Loucy (cell line): ENCODE data around the gene UNC13C.

ENCODE experiments used
- H2AFZ ChIP-seq: fragments of 200-600 bp; sonication (generic); 2 replicates; pipeline ENCODE4 v1.6.0; 2016; ENCODE audit warnings: antibody characterized with exemption, mild to moderate bottlenecking, low read length, moderate library complexity
- H3F3A ChIP-seq: fragments of 200-600 bp; 2 replicates; pipeline ENCODE4 v1.6.0; 2016; ENCODE audit warnings: antibody characterized with exemption, low read depth, mild to moderate bottlenecking
- H3K27me3 ChIP-seq: fragments of 200-600 bp; sonication (generic); 2 replicates; pipeline ENCODE4 v1.6.1; 2014; ENCODE audit warnings: low read length, mild to moderate bottlenecking; ENCODE audit not compliant: insufficient read depth, poor library complexity, severe bottlenecking
- H3K36me3 ChIP-seq: fragments of 200-600 bp; sonication (generic); 2 replicates; pipeline ENCODE4 v1.6.1; 2016; ENCODE audit warnings: low read length; ENCODE audit not compliant: insufficient read depth
- H3K4me1 ChIP-seq: fragments of 200-600 bp; sonication (generic); 2 replicates; pipeline ENCODE4 v1.5.1; 2014; ENCODE audit warnings: low read length, mild to moderate bottlenecking; ENCODE audit not compliant: insufficient read depth, poor library complexity, severe bottlenecking
- H3K4me2 ChIP-seq: fragments of 200-600 bp; sonication (generic); 2 replicates; pipeline ENCODE4 v1.6.0; 2014; ENCODE audit warnings: antibody characterized with exemption, low read length, low read depth, mild to moderate bottlenecking; ENCODE audit not compliant: poor library complexity, severe bottlenecking
- H3K4me3 ChIP-seq: fragments of 200-600 bp; sonication (generic); 2 replicates; pipeline ENCODE4 v1.5.1; 2014; ENCODE audit warnings: low read length, mild to moderate bottlenecking, mixed read lengths; ENCODE audit not compliant: poor library complexity, severe bottlenecking
- H3K79me2 ChIP-seq: fragments of 200-600 bp; sonication (generic); 2 replicates; pipeline ENCODE4 v1.6.1; 2014; ENCODE audit warnings: low read length; ENCODE audit not compliant: insufficient read depth
- H3K9ac ChIP-seq: fragments of 200-600 bp; sonication (generic); 2 replicates; pipeline ENCODE4 v1.6.0; 2014; ENCODE audit warnings: mild to moderate bottlenecking, low read depth, low read length, moderate library complexity; ENCODE audit not compliant: poor library complexity, severe bottlenecking
- H3K9me2 ChIP-seq: fragments of 200-600 bp; sonication (generic); replicated peaks from 2 replicates; pipeline ENCODE4 v1.6.1; 2016; ENCODE audit warnings: low read depth, low read length, mixed read lengths
- H3K9me3 ChIP-seq: fragments of 200-600 bp; sonication (generic); 2 replicates; pipeline ENCODE4 v1.6.1; 2014; ENCODE audit warnings: mild to moderate bottlenecking, antibody characterized with exemption, low read length, low read depth; ENCODE audit not compliant: insufficient read depth
- H4K20me1 ChIP-seq: fragments of 200-600 bp; sonication (generic); 2 replicates; pipeline ENCODE4 v1.6.0; 2014; ENCODE audit warnings: antibody characterized with exemption, low read length, mild to moderate bottlenecking; ENCODE audit not compliant: insufficient read depth, poor library complexity, severe bottlenecking
- CTCF ChIP-seq: fragments of 200-600 bp; sonication (generic); conservative IDR thresholded peaks from 2 replicates; pipeline ENCODE4 v1.5.1; 2014; ENCODE audit warnings: mild to moderate bottlenecking, antibody characterized with exemption, low read length
- EZH2phosphoT487 ChIP-seq: fragments of 200-600 bp; IDR thresholded peaks from 2 replicates; pipeline ENCODE4 v1.6.1; 2018; ENCODE audit warnings: antibody characterized with exemption, mild to moderate bottlenecking, moderate library complexity, borderline replicate concordance

UNC13C gene

GRCh38 chr15:54550954-54551353 lies 572.7 kb downstream of the UNC13C start:
- Histone ChIP-seq H3K4me1 (peaks cover 14% of the 10 kb centered on the region), H3K4me2 (no peak overlapping the region), H3K9me3 (no peaks in the 10 kb centered on the region), H3K9ac (no peak overlapping the region), H3K9me2 (no peaks in the 10 kb centered on the region), H4K20me1 (no peaks in the 10 kb centered on the region), H3K27me3 (no peaks in the 10 kb centered on the region), H3F3A (no peaks in the 10 kb centered on the region), H3K36me3 (no peaks in the 10 kb centered on the region), H2AFZ (no peak overlapping the region), H3K79me2 (no peaks in the 10 kb centered on the region), H3K4me3 (no peak overlapping the region)
- TF ChIP-seq EZH2phosphoT487 (no peak), CTCF (no peak)

- H3K79me2 ChIP-seq, result no peaks in the 10 kb centered on the region
- H4K20me1 ChIP-seq, result no peaks in the 10 kb centered on the region
- H3F3A ChIP-seq, result no peaks in the 10 kb centered on the region
- peak overlapping the region; percentile 5 for H3K4me2 ChIP-seq
- no peaks in the 10 kb centered on the region for H3K36me3 ChIP-seq
- no peak overlapping the region for H3K9ac ChIP-seq
- 0 out of 2 replicates have a peak, but pooled peaks cover 2% of the 10 kb centered on the region for H3K9me3 ChIP-seq
- H3K27me3 ChIP-seq, result no peaks in the 10 kb centered on the region
- peaks cover 10% of the 10 kb centered on the region for H3K4me1 ChIP-seq
- no peak overlapping the region for H3K4me3 ChIP-seq
- H2AFZ ChIP-seq, result no peak overlapping the region
- TF ChIP-seq CTCF (no peak), EZH2phosphoT487 (no peak)
- H3K9me2 ChIP-seq, result no peaks in the 10 kb centered on the region
Measured at GRCh38 chr15:54556231-54556630, 578.0 kb downstream of the UNC13C start.

GRCh38 chr15:54559405-54560069 lies 581.3 kb downstream of the UNC13C start:
- Histone ChIP-seq H3K9ac (no peak overlapping the region), H2AFZ (no peak overlapping the region), H3K36me3 (no peaks in the 10 kb centered on the region), H3K9me3 (0 out of 2 replicates have a peak, but pooled peaks cover 2% of the 10 kb centered on the region), H3K4me3 (no peak overlapping the region), H4K20me1 (no peaks in the 10 kb centered on the region), H3K4me2 (no peak overlapping the region), H3K79me2 (no peaks in the 10 kb centered on the region), H3K27me3 (no peaks in the 10 kb centered on the region), H3K9me2 (no peaks in the 10 kb centered on the region), H3F3A (no peaks in the 10 kb centered on the region), H3K4me1 (peaks cover 3% of the 10 kb centered on the region)
- TF ChIP-seq CTCF, result no peak
- TF ChIP-seq EZH2phosphoT487, result no peak
